ENCODE measurements around the gene NEGR1. TPM values are rescaled to one million over a fixed set of nuclear protein-coding genes. Genes with fewer than 3 reads are reported as not detected.

Gene NEGR1
- total RNA-seq, 1 experiment from 2014 or later: 0.44 TPM

- H2AFZ ChIP-seq: no peak overlapping the region
- no peak for DNase-seq
- CTCF ChIA-PET: no interaction called here
- no peaks in the 10 kb centered on the region for H3K79me2 ChIP-seq (ENCODE audit: low read depth)
- H3K9me3 ChIP-seq (ENCODE audit: insufficient read depth, low read depth): no peaks in the 10 kb centered on the region
- no peaks in the 10 kb centered on the region for H3K4me1 ChIP-seq (replicated peaks; ENCODE audit: insufficient read depth)
- no peak overlapping the region for H3K4me3 ChIP-seq
- intact Hi-C loops (cut with micrococcal nuclease; ENCODE audit: unreplicated experiment): no loop called here
- no peaks in the 10 kb centered on the region for H3F3A ChIP-seq (ENCODE audit: insufficient read depth, low read depth)
- H3K9me2 ChIP-seq (ENCODE audit: insufficient read depth): no peaks in the 10 kb centered on the region; the same call in 1 of the 2 replicates
- H4K20me1 ChIP-seq (ENCODE audit: insufficient read depth): no peaks in the 10 kb centered on the region
- no peak overlapping the region for H3K4me2 ChIP-seq
- H3K27me3 ChIP-seq (ENCODE audit: insufficient read depth, low read depth): no peaks in the 10 kb centered on the region
- POLR2A ChIA-PET (ENCODE audit: unreplicated experiment): no interaction called here
- no peaks in the 10 kb centered on the region for H3K36me3 ChIP-seq (ENCODE audit: low read depth)
- BruUV-seq (replicated peaks): no TSS peak
- H3K27ac ChIP-seq: no peak overlapping the region
- TF ChIP-seq EZH2 (IDR thresholded peaks at IDR 0.05; ENCODE audit: low read depth) (no peak), CTCF (conservative IDR thresholded peaks at IDR 0.05) (no peak)
Observed at GRCh38 chr1:71930511-71930910, 351.8 kb downstream of the NEGR1 start.

GRCh38 chr1:71921935-71922559 lies 360.3 kb downstream of the NEGR1 start:
- CTCF ChIA-PET: no interaction called here

DNA sequence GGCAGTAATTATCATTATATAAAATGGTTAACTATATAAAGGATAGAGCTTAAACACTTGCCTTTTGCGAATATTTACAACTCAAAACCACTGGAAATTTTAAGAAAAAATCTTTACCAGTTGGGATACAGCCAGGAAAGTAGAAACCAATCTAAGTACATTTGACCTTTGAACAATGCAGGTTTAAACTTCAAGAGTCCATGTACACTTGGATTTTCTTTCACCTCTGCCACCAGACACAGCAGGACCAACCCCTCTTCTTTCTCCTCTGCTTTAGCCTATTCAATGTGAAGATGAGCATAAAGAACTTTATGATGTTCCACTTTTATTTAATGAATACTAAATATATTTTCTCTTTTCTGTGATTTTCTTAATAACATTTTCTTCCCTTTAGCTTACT lies 361.1 kb downstream of the NEGR1 start:
- Histone ChIP-seq H3K4me3 (no peak overlapping the region), H3K36me3 (ENCODE audit: low read depth) (no peaks in the 10 kb centered on the region), H3K27me3 (ENCODE audit: insufficient read depth, low read depth) (no peaks in the 10 kb centered on the region), H4K20me1 (ENCODE audit: insufficient read depth) (no peaks in the 10 kb centered on the region), H3K4me1 (replicated peaks; ENCODE audit: insufficient read depth) (no peaks in the 10 kb centered on the region), H3K9me3 (ENCODE audit: insufficient read depth, low read depth) (no peaks in the 10 kb centered on the region), H3K9me2 (ENCODE audit: insufficient read depth) (no peaks in the 10 kb centered on the region), H2AFZ (no peak overlapping the region), H3K4me2 (no peak overlapping the region), H3F3A (ENCODE audit: insufficient read depth, low read depth) (no peaks in the 10 kb centered on the region), H3K27ac (no peak overlapping the region), H3K79me2 (ENCODE audit: low read depth) (no peaks in the 10 kb centered on the region)
- TF ChIP-seq CTCF (conservative IDR thresholded peaks at IDR 0.05): no peak
- TF ChIP-seq EZH2 (IDR thresholded peaks at IDR 0.05; ENCODE audit: low read depth): no peak
- CTCF ChIA-PET: no interaction called here
- intact Hi-C loops (cut with micrococcal nuclease; ENCODE audit: unreplicated experiment): no loop called here
- POLR2A ChIA-PET (ENCODE audit: unreplicated experiment): no interaction called here
- no peak for DNase-seq
- BruUV-seq (replicated peaks): no TSS peak

More at GRCh38 chr1:71921935-71922559, 360.3 kb downstream of the NEGR1 start:
- Histone ChIP-seq H3K79me2 (ENCODE audit: low read depth) (no peaks in the 10 kb centered on the region), H3K4me2 (no peak overlapping the region), H3K27me3 (ENCODE audit: insufficient read depth, low read depth) (no peaks in the 10 kb centered on the region), H2AFZ (no peak overlapping the region), H3F3A (ENCODE audit: insufficient read depth, low read depth) (no peaks in the 10 kb centered on the region), H3K4me1 (replicated peaks; ENCODE audit: insufficient read depth) (no peaks in the 10 kb centered on the region), H3K4me3 (no peak overlapping the region), H3K36me3 (ENCODE audit: low read depth) (no peaks in the 10 kb centered on the region), H3K9me3 (ENCODE audit: insufficient read depth, low read depth) (no peaks in the 10 kb centered on the region), H3K27ac (no peak overlapping the region), H4K20me1 (ENCODE audit: insufficient read depth) (no peaks in the 10 kb centered on the region), H3K9me2 (ENCODE audit: insufficient read depth) (no peaks in the 10 kb centered on the region)
- TF ChIP-seq CTCF (conservative IDR thresholded peaks at IDR 0.05) (no peak), EZH2 (IDR thresholded peaks at IDR 0.05; ENCODE audit: low read depth) (no peak)
- no peak for DNase-seq
- POLR2A ChIA-PET (ENCODE audit: unreplicated experiment): no interaction called here
- BruUV-seq (replicated peaks): no TSS peak
- intact Hi-C loops (cut with micrococcal nuclease; ENCODE audit: unreplicated experiment): no loop called here

All from PC-9 (cell line).